ENCODE results near the gene SDS.

The SDS gene

DNA sequence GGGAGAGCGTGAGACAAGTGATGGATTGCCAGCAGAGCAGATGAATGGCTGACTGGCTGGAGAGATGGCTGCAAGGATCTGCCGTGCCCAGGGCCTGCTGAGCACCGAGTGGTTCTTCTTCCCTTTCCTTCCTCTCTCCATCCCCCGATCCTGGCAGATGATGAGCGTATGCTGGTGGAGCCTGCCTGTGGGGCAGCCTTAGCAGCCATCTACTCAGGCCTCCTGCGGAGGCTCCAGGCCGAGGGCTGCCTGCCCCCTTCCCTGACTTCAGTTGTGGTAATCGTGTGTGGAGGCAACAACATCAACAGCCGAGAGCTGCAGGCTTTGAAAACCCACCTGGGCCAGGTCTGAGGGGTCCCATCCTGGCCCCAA lies 34.0 kb upstream of the SDS start:
- TF ChIP-seq ZNF274 (IDR thresholded peaks at IDR 0.05; ENCODE audit: low read depth, low read length): no peak

DNA sequence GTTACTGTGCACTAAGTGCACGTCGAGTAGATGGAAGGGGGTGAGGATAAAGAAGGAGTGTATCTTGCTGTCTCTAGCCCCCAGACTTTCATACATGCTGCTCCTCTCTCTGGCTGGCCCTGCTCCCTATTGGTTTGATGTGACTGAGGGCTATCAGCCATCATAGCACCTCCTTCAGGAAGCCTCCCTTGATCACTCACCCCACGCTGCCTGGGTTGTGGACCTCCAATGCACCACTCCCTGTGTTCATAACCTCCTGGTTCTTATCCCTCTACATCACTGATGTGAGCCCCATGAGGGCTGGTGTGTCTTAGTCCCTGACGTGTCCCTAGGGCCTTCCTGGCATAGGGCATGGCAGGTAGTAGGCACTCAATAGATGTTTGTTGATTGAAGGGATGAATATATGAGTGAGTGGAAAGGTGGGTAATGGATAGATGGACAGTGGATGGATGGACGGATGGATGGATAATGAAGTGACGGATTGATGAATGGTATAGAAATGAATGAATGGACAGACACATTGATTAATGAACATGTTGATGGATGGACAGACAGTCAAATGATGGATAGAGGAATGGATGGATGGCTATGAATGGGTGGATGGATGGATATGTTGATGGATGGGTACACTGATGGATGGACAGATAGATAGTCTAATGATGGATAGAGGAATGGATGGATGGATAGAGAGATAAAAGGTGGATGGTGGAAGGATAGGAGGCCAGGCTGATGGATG lies 33.5 kb upstream of the SDS start:
- TF ChIP-seq ZNF274 (IDR thresholded peaks at IDR 0.05; ENCODE audit: low read depth, low read length): no peak
- no peak overlapping the region for H3K4me3 ChIP-seq (ENCODE audit: low read length)

More for the DNA sequence above, 34.0 kb upstream of the SDS start:
- no peak overlapping the region for H3K4me3 ChIP-seq (ENCODE audit: low read length)

DNA sequence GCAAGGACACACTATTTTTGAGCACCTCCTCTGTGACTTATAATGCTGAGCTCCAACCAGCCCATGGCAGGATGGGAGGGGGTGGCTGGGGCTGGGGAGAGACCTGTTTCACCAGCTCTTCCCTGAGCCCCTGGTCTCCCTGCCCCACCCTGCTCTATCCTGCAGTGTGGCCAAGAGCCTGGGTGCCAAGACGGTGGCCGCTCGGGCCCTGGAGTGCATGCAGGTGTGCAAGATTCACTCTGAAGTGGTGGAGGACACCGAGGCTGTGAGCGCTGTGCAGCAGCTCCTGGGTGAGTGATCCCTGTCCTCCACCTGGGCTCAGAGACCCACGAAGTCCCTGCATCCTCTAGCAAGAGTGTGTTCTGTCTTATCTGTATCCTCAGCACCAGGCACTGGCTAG lies 32.9 kb upstream of the SDS start:
- H3K4me3 ChIP-seq (ENCODE audit: low read length): no peak overlapping the region
- no peak for TF ChIP-seq ZNF274 (IDR thresholded peaks at IDR 0.05; ENCODE audit: low read depth, low read length)

DNA sequence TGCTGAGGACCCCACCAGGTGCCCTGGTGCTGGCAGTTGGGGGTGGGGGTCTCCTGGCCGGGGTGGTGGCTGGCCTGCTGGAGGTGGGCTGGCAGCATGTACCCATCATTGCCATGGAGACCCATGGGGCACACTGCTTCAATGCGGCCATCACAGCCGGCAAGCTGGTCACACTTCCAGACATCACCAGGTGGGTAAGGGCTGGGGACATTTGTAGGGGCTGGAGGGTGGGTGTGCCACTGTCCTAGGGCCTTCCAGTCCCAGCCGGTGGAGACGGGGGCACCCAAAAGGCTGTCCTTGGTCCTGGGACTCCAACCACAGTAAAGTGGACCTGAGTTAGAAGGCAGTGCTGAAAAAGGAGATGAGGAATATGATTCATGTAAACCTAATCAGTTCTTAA lies 31.7 kb upstream of the SDS start:
- TF ChIP-seq ZNF274 (IDR thresholded peaks at IDR 0.05; ENCODE audit: low read depth, low read length): no peak
- H3K4me3 ChIP-seq (ENCODE audit: low read length): no peak overlapping the region

DNA sequence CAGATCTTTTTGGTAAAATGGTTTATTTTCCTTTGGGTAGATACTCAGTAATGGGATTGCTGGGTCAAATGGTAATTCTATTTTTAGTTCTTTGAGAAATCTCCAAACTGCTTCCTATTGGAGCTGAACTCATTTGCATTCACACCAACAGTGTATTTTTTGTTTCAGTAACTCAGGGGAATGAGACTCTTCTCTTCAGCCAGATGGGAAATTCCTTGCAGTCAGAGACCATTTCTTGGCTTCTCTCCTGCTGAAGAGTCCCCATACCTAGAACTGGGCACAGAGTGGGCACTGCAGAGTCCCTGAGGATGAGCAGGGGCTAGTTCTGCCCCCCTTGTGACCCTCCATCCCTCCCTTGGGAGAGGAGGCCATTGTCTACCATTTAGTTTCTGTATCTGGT lies 29.3 kb upstream of the SDS start:
- TF ChIP-seq ZNF274 (IDR thresholded peaks at IDR 0.05; ENCODE audit: low read depth, low read length): no peak
- no peak overlapping the region for H3K4me3 ChIP-seq (ENCODE audit: low read length)

DNA sequence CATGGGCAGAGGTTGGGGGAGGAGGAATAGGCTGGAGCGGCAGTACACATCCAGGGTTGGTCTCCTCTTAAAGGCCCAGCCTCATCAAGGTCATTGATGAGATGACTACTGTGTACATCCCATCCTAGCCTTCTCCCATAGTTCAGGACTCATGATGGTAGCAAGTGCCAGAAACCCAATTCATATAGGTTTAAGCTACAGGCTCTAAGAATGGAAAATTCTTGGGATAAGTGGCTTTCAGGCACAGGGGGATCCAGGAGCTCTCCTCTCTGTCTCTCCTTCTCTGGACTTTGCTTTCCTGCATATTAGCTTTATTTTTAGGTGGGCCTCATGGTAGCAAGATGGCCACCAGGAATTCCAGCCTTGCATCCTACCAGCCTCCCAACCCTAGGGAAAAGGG lies 24.8 kb upstream of the SDS start:
- H3K4me3 ChIP-seq (ENCODE audit: low read length): no peak overlapping the region
- no peak for TF ChIP-seq ZNF274 (IDR thresholded peaks at IDR 0.05; ENCODE audit: low read depth, low read length)

DNA sequence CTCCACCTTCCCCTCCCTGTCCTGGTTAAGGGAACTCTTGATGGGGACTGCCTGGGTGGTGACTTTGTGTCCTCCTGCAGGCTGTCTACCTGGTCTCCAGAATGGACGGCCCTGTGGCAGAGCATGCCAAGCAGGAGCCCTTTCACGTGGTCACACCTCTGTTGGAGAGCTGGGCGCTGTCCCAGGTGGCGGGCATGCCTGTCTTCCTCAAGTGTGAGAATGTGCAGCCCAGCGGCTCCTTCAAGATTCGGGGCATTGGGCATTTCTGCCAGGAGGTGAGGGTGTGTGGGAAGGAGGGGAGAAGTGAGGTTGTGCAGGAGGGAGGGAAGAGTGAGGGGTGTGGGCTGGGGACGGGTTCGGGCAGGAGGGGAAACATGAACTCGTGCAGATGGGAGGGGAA lies 24.2 kb upstream of the SDS start:
- H3K4me3 ChIP-seq (ENCODE audit: low read length): no peak overlapping the region
- TF ChIP-seq ZNF274 (IDR thresholded peaks at IDR 0.05; ENCODE audit: low read depth, low read length): no peak

DNA sequence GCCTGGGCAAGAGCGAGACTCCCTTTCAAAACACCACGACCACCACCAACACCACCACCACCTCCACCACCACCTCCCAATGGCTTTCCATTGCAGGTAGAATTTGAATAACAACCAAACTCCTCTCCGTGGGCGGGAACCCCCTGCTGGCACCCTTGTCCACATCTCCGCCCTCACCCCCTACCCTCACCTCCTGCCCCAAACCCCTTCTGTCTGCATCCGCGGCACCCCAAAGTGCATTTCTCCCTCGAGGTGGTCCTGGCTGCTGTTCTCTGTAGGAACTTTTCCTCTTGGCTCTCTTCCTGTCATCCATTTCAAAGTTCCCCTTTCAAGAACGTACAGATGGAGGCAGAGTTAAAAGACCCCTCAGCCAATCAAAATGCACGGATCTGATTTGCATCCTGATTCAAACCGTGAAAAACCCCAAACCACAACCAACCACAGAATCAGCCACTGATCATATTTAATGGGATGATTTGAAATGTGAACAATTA lies 22.3 kb upstream of the SDS start:
- no peak overlapping the region for H3K4me3 ChIP-seq (ENCODE audit: low read length)
- no peak for TF ChIP-seq ZNF274 (IDR thresholded peaks at IDR 0.05; ENCODE audit: low read depth, low read length)

DNA sequence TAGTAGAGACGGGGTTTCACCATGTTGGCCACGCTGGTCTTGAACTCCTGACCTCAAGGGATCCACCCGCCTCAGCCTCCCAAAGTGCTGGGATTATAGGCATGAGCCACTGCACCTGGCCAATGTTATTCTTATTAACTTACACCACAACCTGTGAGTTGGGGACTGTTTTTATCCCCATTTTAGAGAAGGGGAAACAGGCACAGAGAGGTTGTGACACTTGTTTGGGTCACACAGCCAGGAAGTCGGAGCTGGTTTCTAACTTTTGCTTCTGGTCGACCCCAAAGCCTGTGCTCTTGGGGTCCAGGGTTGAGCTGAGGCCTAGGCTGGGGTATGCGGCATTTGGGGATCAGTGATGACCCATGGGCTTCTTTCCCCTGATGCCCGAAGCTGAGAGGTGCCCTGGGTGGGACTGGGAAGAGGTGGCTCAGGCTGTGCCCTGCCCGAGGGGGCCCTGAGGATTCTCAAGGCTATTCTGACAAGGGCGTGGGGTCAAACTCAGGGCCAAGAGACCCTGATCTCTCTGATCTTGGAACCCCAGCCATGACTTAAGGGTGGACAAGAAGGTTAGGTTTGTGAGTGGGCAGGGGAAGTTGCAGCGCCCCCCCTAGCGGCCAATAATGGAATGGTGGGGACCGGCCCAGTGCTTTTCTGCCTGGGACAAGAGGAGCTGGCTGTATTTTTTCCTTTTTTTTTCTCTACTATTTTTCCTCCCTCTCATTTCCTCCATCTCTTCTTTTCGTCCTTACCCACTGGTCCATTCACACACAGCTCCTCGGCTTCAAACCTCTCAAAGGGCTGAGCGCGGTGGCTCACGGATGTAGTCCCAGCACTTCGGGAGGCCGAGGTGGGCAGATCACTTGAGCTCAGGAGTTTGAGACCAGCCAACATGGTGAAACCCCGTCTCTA lies 21.5 kb upstream of the SDS start:
- TF ChIP-seq ZNF274 (IDR thresholded peaks at IDR 0.05; ENCODE audit: low read depth, low read length): no peak
- H3K4me3 ChIP-seq (ENCODE audit: low read length): no peak overlapping the region

DNA sequence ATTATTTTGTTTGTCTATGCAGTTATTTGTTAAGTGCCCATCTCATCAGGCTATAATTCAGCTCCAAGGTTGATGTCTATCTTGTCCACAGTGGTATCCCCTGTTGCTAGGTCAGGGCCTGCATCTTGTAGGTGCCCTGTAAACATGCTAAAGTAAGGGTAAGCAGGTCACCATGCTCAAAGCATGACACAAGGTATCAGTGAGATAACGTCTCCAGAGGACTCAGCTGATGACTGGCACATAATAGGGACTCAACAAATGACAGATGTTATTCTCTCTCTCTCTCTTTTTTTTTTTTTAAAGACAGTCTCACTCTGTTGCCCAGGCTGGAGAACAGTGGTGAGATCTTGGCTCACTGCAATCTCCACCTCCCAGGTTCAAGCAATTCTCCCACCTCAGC lies 20.8 kb upstream of the SDS start:
- H3K4me3 ChIP-seq (ENCODE audit: low read length): no peak overlapping the region
- TF ChIP-seq ZNF274 (IDR thresholded peaks at IDR 0.05; ENCODE audit: low read depth, low read length): no peak

DNA sequence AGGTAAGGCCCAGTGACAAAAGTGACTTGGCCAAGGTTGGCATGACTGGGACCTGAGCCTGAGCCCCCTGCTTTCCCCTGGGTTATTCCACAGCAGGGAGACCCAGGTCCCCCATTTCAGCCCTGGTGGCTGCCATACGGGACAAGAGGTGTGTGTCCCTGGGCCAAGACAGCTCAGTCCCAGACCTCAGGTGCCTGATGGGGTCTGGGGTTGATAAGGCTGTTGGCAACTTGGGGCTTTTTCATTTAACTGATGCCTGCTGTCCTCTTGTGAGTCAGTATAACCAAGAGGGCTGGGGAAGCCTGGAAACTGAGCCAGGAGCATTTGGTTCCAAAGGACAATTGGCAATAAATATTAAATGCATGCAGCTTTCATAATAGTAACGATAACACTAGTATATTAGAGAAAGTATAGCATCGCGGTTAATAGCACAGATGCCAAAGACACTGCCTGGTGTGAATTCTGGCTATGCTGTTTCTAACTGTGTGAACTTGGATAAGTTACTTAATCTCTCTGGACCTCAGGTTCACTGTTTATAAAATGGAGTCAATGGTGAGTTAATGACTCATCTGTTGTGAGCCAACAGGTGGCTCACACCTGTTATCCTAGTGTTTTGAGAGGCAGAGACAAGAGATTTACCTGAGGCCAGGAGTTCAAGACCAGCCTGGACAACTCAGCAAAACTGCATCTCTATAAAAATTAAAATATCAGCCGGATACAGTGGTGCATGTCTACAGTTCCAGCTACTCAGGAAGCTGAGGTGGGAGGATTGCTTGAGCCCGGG lies 19.4 kb upstream of the SDS start:
- no peak for TF ChIP-seq ZNF274 (IDR thresholded peaks at IDR 0.05; ENCODE audit: low read depth, low read length)

DNA sequence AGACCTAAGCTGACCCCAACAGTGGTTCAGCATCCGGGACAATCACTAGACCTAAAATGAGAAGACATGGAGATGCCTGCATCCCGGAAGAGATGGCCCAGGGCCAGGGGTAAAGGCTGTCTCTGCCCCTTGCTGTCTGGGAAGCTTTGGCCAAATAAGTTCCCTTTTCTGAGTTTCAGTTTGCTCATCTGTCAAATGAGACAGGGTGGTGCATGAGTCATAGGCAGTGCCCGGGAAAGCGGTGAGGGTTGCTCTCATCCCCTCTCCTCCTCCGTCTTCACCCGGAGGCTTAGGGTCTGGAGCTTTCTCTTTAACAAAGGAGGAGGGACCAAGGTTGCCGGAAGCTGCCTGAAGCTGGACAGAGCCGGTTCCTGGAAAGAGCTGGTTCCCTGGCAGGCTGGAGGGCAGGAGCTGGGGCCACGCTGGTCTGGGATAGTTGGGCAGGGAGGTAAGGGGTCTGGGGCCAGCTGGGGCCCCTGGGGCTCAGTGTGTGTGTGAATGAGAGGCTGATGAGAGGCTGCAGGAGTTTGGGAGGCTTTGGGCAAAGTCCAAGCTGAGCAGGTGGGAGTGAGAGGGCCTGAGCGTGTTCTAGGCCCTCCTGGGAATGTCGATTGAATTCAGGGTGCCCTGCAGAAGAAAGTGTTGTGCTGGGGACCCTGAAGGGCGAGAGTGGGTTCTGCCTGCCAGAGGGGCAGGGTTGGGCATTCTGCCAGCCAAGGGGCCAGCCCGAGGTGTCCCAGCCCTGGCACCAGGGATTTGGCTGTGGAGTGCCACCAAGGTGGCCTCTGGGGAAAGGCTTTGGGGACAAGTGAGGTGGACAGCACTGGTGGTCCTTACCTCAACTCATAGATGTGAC lies 18.6 kb upstream of the SDS start, which contains the start of gene SDSL:
SDSL (plus strand) TSS at position 351 of the 856 bp plus-strand sequence. CDS start 5,603 bp downstream, outside the sequence.
- no peak for TF ChIP-seq ZNF274 (IDR thresholded peaks at IDR 0.05; ENCODE audit: low read depth, low read length)
- H3K4me3 ChIP-seq (ENCODE audit: low read length): peak within 1 kb of the TSS; percentile 71; the same call in 1 of the 2 replicates

More for the DNA sequence above, 19.4 kb upstream of the SDS start:
- H3K4me3 ChIP-seq (ENCODE audit: low read length): peak overlapping the region; percentile 71; the same call in 1 of the 2 replicates

DNA sequence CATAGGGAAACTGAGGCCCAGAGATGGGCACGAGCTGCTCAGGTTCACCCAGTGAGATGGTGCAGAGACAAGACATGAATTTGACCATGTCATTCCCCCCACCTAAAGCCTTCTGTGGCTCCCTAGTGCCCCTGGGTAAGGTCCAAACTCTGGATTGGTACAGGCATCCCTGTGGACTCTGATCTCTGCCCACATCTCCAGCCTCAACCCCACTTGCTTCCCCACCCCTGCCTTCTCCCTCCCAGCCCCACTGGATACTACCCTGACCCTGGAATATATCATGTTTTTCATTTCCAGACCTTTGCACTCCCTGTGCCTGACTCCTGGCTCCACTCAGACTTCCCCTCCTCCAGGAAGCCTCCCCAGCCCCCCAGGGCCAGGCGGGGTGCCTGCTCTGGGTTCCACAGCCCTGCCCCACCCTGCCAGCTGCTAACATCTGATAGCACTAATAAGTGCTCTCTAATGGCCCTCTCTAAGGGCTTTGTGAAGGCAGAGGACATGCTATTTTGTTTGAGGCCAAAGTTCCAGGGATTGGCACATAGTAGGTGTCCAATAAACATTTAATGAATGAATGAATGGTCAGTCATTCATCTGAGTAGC lies 17.4 kb upstream of the SDS start:
- no peak overlapping the region for H3K4me3 ChIP-seq (ENCODE audit: low read length)

More for the DNA sequence above, 17.4 kb upstream of the SDS start:
- no peak for TF ChIP-seq ZNF274 (IDR thresholded peaks at IDR 0.05; ENCODE audit: low read depth, low read length)
